Lower leg skin (tissue), 3 donors: ENCODE results near the gene CEACAM19.

Experiments used
- POLR2A ChIP-seq, 2 donors: fragments of 450-650 bp; IDR thresholded peaks; one replicate each; pipeline ENCODE4 v1.6.1; 2016 to 2017; ENCODE audit warnings: antibody characterized with exemption in 2 of 2, mild to moderate bottlenecking in 1 of 2, moderate library complexity in 1 of 2
- TF ChIP-seq, protein P1 (sequence below), 3 donors: fragments of 450-650 bp; IDR thresholded peaks; one replicate each; pipeline ENCODE4 v1.5.1; 2016; ENCODE audit warnings: antibody characterized with exemption in 3 of 3, mild to moderate bottlenecking in 3 of 3, moderate library complexity in 2 of 3

DNA sequence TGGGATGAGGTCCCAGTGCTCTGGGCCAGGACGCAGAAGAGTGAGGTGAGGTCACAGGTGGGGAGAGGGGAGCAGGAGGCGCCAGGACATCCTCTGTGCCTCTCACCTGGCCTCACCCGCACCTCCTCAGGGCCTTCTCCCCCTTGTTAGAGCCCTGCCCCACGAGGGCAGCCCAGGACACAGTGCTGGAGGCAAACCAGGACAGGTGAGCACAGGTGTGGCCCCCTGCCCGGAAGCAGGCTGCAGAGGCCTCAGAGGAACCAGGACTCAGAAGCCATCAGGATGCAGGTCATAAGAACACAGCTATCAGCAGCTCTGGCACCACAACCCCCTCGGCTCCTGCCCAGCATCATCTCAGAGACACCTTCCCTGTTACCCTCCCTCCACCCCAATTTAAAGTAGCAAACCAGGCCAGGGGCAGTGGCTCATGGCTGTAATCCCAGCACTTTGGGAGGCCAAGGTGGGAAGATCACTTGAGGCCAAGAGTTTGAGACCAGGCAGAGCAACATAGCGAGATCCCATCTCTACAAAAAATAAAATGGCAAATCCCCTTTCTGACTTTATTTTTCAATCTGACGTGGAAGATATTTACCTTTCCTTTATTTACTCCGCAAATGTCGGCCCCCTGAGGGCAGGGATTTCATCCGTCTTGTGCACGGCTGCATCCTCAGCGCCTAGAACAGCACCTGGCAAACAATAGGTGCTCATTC, 27.4 kb downstream of the CEACAM19 start, which contains the start of gene CEACAM16:
- TF ChIP-seq, protein P1, sequence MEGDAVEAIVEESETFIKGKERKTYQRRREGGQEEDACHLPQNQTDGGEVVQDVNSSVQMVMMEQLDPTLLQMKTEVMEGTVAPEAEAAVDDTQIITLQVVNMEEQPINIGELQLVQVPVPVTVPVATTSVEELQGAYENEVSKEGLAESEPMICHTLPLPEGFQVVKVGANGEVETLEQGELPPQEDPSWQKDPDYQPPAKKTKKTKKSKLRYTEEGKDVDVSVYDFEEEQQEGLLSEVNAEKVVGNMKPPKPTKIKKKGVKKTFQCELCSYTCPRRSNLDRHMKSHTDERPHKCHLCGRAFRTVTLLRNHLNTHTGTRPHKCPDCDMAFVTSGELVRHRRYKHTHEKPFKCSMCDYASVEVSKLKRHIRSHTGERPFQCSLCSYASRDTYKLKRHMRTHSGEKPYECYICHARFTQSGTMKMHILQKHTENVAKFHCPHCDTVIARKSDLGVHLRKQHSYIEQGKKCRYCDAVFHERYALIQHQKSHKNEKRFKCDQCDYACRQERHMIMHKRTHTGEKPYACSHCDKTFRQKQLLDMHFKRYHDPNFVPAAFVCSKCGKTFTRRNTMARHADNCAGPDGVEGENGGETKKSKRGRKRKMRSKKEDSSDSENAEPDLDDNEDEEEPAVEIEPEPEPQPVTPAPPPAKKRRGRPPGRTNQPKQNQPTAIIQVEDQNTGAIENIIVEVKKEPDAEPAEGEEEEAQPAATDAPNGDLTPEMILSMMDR (IDR thresholded peaks at IDR 0.05), result no peak
- TF ChIP-seq POLR2A (IDR thresholded peaks at IDR 0.05), result no peak
